SK-N-SH (cell line): ENCODE measurements around the gene TP73.

ENCODE experiments used
- CTCF ChIP-seq: fragments of 200-600 bp; sonication (generic); IDR thresholded peaks from 2 replicates; pipeline ENCODE4 v1.6.1; 2017; ENCODE audit warnings: antibody characterized with exemption, mild to moderate bottlenecking, moderate library complexity
- EP300 ChIP-seq, 2 experiments: IDR thresholded peaks; 2 replicates each; pipeline versions ENCODE4 v1.4.0 to v1.6.1; 2012; ENCODE audit warnings: borderline replicate concordance in 1 of 2, low read depth in 1 of 2, low read length in 1 of 2
- POLR2AphosphoS5 ChIP-seq: IDR thresholded peaks from 2 replicates; pipeline ENCODE4 v1.6.1; 2012; ENCODE audit warnings: low read depth, low read length
- RCOR1 ChIP-seq: fragments of 150-350 bp; IDR thresholded peaks from 2 replicates; pipeline ENCODE4 v1.6.1; 2017; ENCODE audit warnings: antibody characterized with exemption, low read length
- TAF1 ChIP-seq: IDR thresholded peaks from 2 replicates; pipeline ENCODE4 v1.6.1; 2012; ENCODE audit warnings: low read depth, mild to moderate bottlenecking, low read length, moderate library complexity, borderline replicate concordance
- USF2 ChIP-seq: fragments of 150-350 bp; IDR thresholded peaks from 2 replicates; pipeline ENCODE4 v1.6.1; 2017; ENCODE audit warnings: antibody characterized with exemption, low read length, low read depth, borderline replicate concordance
- YY1 ChIP-seq: IDR thresholded peaks from 2 replicates; pipeline ENCODE4 v1.4.0; 2012; ENCODE audit warnings: low read depth, mild to moderate bottlenecking

DNA sequence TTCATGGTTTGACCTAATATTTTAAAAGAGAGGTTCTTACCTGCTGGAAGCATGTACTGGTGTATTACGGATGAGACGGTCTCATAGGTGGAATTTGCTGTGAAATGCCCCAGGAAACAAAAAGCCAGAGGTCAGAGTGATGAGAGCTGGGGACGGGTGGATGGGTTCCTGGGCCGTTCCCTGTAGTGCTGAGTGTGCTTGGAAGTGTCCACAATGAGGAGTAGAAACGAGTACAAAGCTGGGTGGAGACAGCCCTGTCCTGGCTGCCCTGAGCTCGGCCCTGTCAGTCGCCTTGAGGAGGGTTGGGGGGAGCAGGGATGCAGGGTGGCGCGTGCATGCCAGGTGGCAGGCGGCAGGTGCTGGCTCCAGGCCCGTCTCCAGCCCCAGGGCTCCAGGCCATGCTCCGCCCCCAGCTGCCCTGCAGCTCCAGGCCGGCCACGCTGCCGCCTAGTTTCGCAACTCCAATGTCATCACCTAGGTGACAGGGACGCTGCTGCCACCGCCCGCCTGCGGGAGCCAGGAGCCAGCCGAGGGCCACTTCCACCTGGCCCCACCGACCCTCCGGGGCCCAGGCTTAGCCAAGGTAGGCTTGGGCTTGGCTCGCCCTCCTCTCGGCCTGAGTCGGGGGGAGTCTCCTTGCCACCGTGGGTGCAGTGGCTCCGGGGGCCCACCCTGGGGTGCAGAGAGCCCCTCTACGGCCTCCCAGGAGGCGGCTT lies 16.4 kb downstream of the TP73 start:
- TF ChIP-seq EP300 (IDR thresholded peaks at IDR 0.05; ENCODE audit: borderline replicate concordance in 1 of 2, low read depth in 1 of 2, low read length in 1 of 2): no peak
- no peak for TF ChIP-seq USF2
- TF ChIP-seq POLR2AphosphoS5: no peak
- TF ChIP-seq TAF1: no peak
- no peak for TF ChIP-seq YY1
- no peak for TF ChIP-seq CTCF
- TF ChIP-seq RCOR1: no peak
